ENCODE measurements around the gene SERINC3. TPM values are rescaled to one million over a fixed set of nuclear protein-coding genes. Genes with fewer than 3 reads are reported as not detected.

The SERINC3 gene
- total and polyA plus RNA-seq, 2 experiments from 2014 or later: 18.1 to 33.0 TPM

- no peak for TF ChIP-seq ZNF462 (CRISPR knock-in tag; IDR thresholded peaks at IDR 0.05)
- no peak for TF ChIP-seq JUNB (IDR thresholded peaks at IDR 0.05; ENCODE audit: unreplicated experiment)
- TF ChIP-seq REST (IDR thresholded peaks at IDR 0.05; ENCODE audit: unreplicated experiment): no peak
- no peak for TF ChIP-seq EZH2phosphoT487 (IDR thresholded peaks at IDR 0.05; ENCODE audit: unreplicated experiment)
Observed at GRCh38 chr20:44461142-44461802, 60.6 kb downstream of the SERINC3 start (continued).

- peaks cover 7% of the 10 kb centered on the region; the same call in 2 of the 3 replicates for H3K4me1 Mint-ChIP-seq
- Histone ChIP-seq H3K27ac (ENCODE audit: low read depth) (no peak overlapping the region), H3F3A (replicated peaks; ENCODE audit: low read depth) (no peaks in the 10 kb centered on the region), H4K20me1 (replicated peaks; ENCODE audit: insufficient read depth) (no peaks in the 10 kb centered on the region), H3K36me3 (ENCODE audit: insufficient read depth) (no peaks in the 10 kb centered on the region), H3K4me3 (no peak overlapping the region), H2AFZ (no peak overlapping the region), H3K9me2 (ENCODE audit: insufficient read depth) (no peaks in the 10 kb centered on the region), H3K4me1 (ENCODE audit: insufficient read depth) (no peaks in the 10 kb centered on the region), H3K79me2 (replicated peaks; ENCODE audit: insufficient read depth) (no peaks in the 10 kb centered on the region), H3K4me2 (no peak overlapping the region), H3K27me3 (ENCODE audit: insufficient read depth) (no peaks in the 10 kb centered on the region)
- H3K36me3 Mint-ChIP-seq (ENCODE audit: low read depth): no peaks in the 10 kb centered on the region
- no peak overlapping the region for H3K27ac Mint-ChIP-seq
- H3K9me3 Mint-ChIP-seq: no peaks in the 10 kb centered on the region
- peaks cover 7% of the 10 kb centered on the region for H3K27me3 Mint-ChIP-seq (ENCODE audit: insufficient read depth, low read depth, poor library complexity)
- ATAC-seq (no peak), DNase-seq (ENCODE audit: low spot score) (peak; percentile 49)
- H3K4me3 Mint-ChIP-seq: no peak overlapping the region
- TF ChIP-seq STAT1 (IDR thresholded peaks at IDR 0.05; ENCODE audit: unreplicated experiment): no peak
- TF ChIP-seq CREB1 (CRISPR knock-in tag; IDR thresholded peaks at IDR 0.05; ENCODE audit: low read depth): no peak
- peak; percentile 57 to 59; a peak in 3 of 4 replicates for TF ChIP-seq CTCF (conservative IDR thresholded peaks at IDR 0.05; ENCODE audit: low read depth in 2 of 2)
Observed at GRCh38 chr20:44460795-44461141, 61.1 kb downstream of the SERINC3 start.

All from GM23338 (cell line).